Thoracic aorta (tissue), 2 donors: ENCODE data around the gene ZNF217. TPM values are rescaled to one million over a fixed set of nuclear protein-coding genes. Genes with fewer than 3 reads are reported as not detected.
"Not testable (repeated sequence)": the region's sequence is repeated elsewhere in the genome, so short reads cannot be mapped to it uniquely, and the experiment has no call there.

Experiments used
- ATAC-seq: fragments of 150-250 bp; one replicate; pipeline ENCODE4 v1.8.0; 2017; ENCODE audit warnings: low read depth; ENCODE audit not compliant: insufficient number of reproducible peaks, low FRiP score
- DNase-seq: peaks from one replicate; pipeline ENCODE4 v3.0.0-alpha.2; 2020; ENCODE audit warnings: low spot score
- H3K27ac ChIP-seq, 2 donors: fragments of 200-600 bp; sonication (generic); 1 replicate in 1 of 2; 2 replicates in 1 of 2; pipeline ENCODE4 v1.5.1; 2016; ENCODE audit warnings: mild to moderate bottlenecking in 2 of 2, moderate library complexity in 2 of 2
- H3K27me3 ChIP-seq: fragments of 200-600 bp; sonication (generic); replicated peaks from 2 replicates; pipeline ENCODE4 v1.6.0; 2016; ENCODE audit warnings: mild to moderate bottlenecking; ENCODE audit not compliant: insufficient read depth
- H3K36me3 ChIP-seq: fragments of 200-600 bp; sonication (generic); one replicate; pipeline ENCODE4 v1.5.1; 2016
- H3K4me1 ChIP-seq, 2 donors: fragments of 200-600 bp; sonication (generic); 1 replicate in 1 of 2; 2 replicates in 1 of 2; pipeline versions ENCODE4 v1.5.1 to v1.6.0; 2016; ENCODE audit warnings: low read depth in 2 of 2, mild to moderate bottlenecking in 1 of 2; ENCODE audit not compliant: control insufficient read depth in 1 of 2
- H3K4me3 ChIP-seq: fragments of 200-600 bp; sonication (generic); 2 replicates; pipeline ENCODE4 v1.5.1; 2016; ENCODE audit warnings: mild to moderate bottlenecking
- H3K9me3 ChIP-seq: fragments of 200-600 bp; sonication (generic); 2 replicates; pipeline ENCODE4 v1.5.1; 2016
- total RNA-seq, 2 donors: library from RNA; depleted of rRNA; stranded (reverse); fragments of >200 nt; gene quantifications; one replicate each; pipeline versions ENCODE4 v1.1.0 to v1.2.3, GENCODE V29; 2016
- TF ChIP-seq, protein P1 (sequence below): fragments of 200-600 bp; sonication (generic); IDR thresholded peaks from one replicate; pipeline ENCODE4 v1.5.1; 2019; ENCODE audit warnings: antibody characterized with exemption

ZNF217 gene
- total RNA-seq, 2 donors from 2014 or later, result 12.5 to 21.4 TPM

DNA sequence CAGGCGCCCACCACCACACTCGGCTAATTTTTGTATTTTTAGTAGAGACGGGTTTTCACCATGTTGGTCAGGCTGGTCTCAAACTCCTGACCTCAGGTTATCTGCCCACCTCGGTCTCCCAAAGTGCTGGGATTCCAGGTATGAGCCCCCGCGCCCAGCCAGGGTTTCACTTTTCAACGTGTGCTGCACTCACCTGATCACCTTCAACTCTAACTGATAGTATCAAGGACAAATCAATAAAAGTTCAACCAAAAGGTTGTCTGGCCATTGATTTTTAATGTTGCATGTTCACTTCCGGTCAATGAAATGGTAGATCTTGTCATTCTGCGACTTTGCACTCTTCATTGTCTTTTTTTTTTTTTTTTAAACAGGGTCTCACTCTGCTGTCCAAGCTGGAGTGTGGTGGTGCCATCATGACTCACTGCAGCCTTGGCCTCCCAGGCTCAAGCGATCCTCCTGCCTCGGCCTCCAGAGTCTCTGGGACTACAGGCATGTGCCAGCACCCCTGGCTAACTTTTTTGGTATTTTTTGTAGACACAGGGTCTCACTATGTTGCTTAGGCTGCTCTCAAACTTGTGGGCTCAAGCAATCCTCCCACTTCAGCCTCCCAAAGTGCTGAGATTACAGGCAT is 37.3 kb downstream of the ZNF217 start:
- TF ChIP-seq, protein P1, sequence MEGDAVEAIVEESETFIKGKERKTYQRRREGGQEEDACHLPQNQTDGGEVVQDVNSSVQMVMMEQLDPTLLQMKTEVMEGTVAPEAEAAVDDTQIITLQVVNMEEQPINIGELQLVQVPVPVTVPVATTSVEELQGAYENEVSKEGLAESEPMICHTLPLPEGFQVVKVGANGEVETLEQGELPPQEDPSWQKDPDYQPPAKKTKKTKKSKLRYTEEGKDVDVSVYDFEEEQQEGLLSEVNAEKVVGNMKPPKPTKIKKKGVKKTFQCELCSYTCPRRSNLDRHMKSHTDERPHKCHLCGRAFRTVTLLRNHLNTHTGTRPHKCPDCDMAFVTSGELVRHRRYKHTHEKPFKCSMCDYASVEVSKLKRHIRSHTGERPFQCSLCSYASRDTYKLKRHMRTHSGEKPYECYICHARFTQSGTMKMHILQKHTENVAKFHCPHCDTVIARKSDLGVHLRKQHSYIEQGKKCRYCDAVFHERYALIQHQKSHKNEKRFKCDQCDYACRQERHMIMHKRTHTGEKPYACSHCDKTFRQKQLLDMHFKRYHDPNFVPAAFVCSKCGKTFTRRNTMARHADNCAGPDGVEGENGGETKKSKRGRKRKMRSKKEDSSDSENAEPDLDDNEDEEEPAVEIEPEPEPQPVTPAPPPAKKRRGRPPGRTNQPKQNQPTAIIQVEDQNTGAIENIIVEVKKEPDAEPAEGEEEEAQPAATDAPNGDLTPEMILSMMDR, result no peak
- no peaks in the 10 kb centered on the region for H3K9me3 ChIP-seq
- no peak for ATAC-seq
- no peaks in the 10 kb centered on the region for H3K36me3 ChIP-seq
- H3K27me3 ChIP-seq, result no peaks in the 10 kb centered on the region
- H3K4me1 ChIP-seq, result no peaks in the 10 kb centered on the region
- no peak overlapping the region for H3K4me3 ChIP-seq
- H3K27ac ChIP-seq, result no peak overlapping the region
- no peak for DNase-seq

DNA sequence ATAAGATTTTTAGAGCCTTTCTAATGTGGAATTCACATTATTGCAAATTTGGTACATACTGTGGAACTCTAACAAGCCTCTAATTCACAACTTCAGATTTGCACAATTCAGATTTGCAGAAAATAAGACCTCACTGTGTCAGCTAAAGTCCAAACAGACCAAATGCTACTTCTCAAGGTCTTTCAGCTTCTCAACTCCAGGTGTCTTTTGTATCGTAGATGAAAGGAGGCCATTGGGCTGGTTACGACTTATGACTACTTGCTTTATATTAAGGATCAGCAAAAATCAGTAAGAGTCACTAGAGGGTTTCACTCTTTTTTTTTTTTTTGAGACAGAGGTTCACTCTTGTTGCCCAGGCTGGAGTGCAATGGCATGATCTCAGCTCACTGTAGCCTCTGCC is 37.8 kb downstream of the ZNF217 start:
- DNase-seq (no peak), ATAC-seq (no peak)
- Histone ChIP-seq H3K27ac (no peak overlapping the region), H3K27me3 (no peaks in the 10 kb centered on the region), H3K36me3 (no peaks in the 10 kb centered on the region), H3K4me1 (no peaks in the 10 kb centered on the region), H3K9me3 (no peaks in the 10 kb centered on the region), H3K4me3 (no peak overlapping the region)
- TF ChIP-seq, protein P1, result no peak

DNA sequence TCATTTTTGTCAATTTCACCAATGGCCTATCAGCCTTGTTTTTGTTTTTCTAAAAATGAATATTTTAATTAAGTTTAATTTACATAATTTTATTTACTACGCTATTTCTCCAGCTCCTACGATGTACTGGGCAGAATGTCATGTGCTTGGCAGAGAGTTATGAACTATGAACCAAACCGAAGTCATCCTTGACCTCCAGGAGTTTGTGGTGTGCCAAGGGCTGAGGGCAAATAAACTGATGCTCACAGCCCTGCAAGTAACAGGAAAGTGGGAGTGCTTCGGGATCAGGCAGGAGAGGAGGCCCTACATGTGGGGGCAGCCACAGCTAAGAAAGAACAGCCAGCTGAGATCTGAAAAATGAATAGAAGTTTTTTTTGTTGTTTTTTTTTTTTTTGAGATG is 38.6 kb downstream of the ZNF217 start:
- no peaks in the 10 kb centered on the region for H3K9me3 ChIP-seq
- no peak overlapping the region for H3K27ac ChIP-seq
- no peak for DNase-seq
- no peaks in the 10 kb centered on the region for H3K27me3 ChIP-seq
- H3K36me3 ChIP-seq, result no peaks in the 10 kb centered on the region
- no peak for ATAC-seq
- H3K4me3 ChIP-seq, result no peak overlapping the region
- TF ChIP-seq, protein P1, result no peak
- no peaks in the 10 kb centered on the region for H3K4me1 ChIP-seq

DNA sequence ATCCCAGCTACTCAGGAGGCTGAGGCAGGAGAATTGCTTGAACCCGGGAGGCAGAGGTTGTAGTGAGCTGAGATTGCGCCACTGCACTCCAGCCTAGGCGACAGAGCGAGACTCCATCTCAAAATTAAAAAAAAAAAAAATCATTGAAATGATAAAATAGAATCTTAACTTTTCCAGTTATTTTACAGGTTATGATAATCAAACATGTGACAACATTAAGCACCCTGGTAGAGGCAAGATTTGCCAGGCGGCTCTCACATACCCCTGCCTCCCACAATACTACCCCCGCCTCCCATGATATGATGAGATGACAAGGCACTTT is 41.1 kb downstream of the ZNF217 start:
- not testable (repeated sequence) for H3K4me3 ChIP-seq, H3K9me3 ChIP-seq, H3K27ac ChIP-seq, H3K27me3 ChIP-seq, DNase-seq, H3K36me3 ChIP-seq, ATAC-seq, H3K4me1 ChIP-seq

DNA sequence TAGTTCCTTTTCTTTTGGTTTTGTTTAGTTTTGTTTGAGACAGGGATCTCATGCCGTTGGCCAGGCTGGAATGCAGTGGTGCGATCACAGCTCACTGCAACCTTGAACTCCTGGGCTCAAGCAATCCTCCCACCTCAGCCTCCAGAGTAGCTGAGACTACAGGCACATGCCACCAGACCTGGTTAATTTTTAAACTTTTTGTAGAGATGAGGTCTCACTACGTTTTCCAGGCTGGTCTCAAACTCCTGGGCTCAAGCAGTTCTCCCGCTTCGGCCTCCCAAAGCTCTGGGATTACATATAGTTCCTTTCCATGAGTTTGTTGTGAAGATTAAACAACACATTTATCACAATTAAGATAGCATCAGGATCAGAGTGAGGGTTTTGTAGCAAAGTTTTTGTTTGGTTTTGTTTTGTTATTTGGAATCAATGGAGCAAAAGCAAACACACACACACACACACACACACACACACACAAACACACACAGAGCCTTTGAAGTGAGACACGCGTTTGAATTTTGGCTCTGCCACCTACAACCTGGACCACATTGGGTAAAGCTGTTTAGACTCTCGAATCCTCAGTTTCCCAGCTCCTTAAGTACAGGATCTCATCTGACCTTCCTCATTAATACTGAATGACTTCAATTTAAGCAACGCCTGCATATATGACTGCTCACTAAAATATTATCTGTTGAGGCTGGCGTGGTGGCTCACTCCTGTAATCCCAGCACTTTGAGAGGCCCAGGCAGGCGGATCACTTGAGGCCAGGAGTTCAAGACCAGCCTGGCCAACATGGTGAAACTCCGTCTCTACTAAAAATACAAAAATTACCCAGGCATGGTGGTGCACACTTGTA is 41.7 kb downstream of the ZNF217 start:
- ATAC-seq, H3K4me1 ChIP-seq, H3K27me3 ChIP-seq, H3K4me3 ChIP-seq, H3K9me3 ChIP-seq, DNase-seq, H3K36me3 ChIP-seq, H3K27ac ChIP-seq: not testable (repeated sequence)

GRCh38 chr20:53550280-53551187 is 43.1 kb downstream of the ZNF217 start:
- H3K4me1 ChIP-seq, result no peaks in the 10 kb centered on the region
- H3K27me3 ChIP-seq, result no peaks in the 10 kb centered on the region
- H3K27ac ChIP-seq, result no peak overlapping the region
- TF ChIP-seq, protein P1, result no peak
- DNase-seq (no peak), ATAC-seq (no peak)
- H3K36me3 ChIP-seq, result no peaks in the 10 kb centered on the region
- H3K9me3 ChIP-seq, result no peaks in the 10 kb centered on the region
- H3K4me3 ChIP-seq, result no peak overlapping the region
